ENCODE measurements around the gene ASXL1.
A peak's percentile ranks its signal among the peaks of the same experiment; 100 is the strongest.

Gene ASXL1

DNA sequence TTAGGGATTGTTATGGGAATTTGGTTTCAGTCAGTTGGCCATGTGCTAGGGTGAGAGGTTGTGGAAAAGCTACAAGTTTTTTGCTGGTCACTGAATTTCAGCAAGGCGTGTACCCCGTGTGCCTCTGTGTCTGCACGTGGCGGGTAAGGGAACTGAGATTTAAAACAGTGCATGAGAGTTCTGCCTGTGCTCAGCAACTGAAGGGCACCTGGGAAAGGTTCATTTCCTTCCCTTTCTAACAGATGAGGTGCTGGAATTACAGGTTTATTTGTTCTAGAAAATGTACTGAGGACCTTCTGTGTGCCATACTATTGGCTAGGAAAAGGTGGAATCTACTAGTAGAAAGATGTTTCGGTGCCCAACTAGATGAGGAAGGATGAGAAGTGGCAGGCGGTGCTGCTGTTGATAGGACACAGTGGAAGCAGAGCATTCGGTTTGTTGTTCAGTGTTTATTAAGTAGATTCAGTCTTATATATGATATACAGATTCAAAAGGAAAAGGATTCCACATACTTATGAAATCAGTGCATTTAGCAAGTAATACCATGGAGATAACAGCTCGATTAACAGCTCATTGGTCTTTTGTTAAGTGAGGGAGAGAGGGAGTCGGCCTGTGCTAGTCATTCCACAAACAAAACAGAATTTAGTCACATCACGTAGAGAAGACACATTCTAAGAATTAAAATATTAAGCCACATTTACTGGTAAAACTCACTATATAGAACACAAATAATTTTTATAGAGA is 84.7 kb downstream of the ASXL1 start:
- DNase-seq, result no peak

DNA sequence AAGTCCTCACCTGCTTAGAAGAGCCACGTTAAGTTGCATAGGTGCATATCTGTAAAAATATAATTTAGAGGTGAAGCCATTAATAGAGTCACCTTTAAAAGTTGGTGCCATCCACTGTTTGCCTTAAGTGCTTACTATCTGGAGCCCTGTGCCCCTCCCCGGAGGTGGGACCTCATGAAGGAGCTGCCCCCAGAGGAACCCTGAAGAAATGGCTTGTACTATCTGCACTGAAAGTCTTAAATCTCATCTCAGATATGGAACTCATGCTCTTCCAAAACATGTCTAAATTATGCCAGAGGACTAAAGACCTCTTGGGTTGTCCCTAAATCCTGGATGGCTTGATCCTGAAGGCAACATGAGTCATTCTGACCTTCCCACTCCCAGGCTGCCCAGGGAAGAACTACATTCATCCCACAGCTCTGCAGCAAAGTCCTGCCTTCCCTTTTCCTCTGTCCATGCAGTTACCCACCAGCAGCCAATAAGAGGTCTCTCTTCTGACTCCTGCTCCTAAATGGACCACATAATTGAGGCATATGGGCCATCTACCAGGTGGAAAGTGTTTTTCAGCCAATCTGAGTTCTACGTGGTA is 85.3 kb downstream of the ASXL1 start:
- DNase-seq, result no peak

DNA sequence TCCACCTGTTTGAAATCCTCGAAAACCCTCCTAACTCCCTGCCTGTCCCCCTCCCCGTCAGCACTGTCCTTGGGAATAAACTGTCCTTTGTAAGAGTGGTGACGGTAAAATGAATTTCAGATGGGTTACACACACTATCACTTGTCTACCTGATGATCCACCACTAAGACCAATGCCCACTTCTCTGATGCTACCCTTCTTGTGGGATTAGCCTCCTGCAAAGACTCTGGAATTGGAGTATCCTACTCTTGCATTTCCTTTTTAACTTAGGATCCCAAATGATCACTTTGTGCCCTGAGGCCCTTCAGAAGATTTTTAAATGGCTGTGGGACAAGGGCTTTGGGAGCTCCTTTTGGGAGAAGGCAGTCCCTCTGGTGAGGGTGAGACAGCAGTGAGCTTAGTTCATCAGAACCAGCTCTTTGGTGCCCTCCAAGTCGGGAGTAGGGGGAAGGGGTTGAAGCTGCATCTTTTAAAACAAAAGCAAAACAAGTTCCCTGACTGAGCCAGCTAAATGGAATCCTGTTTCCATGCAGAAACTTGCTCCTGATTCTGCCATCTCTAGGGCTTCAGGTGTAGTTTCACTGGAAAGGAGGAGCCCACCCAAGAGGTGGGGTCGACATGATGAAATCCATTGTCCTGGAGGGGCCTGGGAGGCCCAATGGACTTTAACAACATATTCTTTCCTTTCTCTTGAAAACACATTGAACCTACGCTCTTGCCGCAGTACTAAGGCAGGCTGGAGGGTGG is 86.5 kb downstream of the ASXL1 start:
- no peak for DNase-seq

DNA sequence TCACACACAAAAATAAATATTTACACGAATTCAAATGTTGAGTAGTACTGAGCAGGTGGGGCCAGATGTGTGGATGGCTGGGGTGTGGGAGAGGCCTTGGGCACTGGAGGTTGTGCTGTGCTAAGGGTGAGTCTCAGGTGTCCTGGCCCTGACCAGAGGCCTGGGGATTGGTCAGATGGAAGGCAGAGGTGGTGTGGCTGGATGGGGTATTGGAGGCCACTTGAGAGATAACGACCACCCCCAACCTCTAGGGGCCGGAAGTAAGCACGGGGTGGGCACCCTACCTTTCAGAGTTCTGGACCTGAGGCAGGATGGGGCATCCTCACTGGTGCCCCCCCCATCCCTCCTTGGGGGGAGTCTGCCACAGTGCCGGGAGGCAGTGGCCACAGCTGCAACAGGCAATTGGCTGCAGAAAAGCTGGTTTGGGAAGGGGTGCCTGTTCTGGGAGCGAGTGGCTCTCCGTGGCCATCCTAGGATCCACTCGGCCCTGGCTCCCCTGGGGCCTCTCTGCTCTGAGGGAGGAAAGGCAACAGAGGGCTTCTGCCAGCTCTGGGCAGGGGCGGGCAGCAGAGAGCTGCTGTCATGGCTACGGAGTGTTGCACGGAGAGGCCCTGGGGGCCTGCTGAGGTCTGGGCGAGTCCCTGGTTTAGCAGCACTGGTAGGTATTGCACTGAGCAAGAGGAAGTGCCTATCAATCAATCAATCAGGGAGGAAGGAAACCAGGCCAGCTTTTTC is 87.6 kb downstream of the ASXL1 start:
- no peak for DNase-seq

DNA sequence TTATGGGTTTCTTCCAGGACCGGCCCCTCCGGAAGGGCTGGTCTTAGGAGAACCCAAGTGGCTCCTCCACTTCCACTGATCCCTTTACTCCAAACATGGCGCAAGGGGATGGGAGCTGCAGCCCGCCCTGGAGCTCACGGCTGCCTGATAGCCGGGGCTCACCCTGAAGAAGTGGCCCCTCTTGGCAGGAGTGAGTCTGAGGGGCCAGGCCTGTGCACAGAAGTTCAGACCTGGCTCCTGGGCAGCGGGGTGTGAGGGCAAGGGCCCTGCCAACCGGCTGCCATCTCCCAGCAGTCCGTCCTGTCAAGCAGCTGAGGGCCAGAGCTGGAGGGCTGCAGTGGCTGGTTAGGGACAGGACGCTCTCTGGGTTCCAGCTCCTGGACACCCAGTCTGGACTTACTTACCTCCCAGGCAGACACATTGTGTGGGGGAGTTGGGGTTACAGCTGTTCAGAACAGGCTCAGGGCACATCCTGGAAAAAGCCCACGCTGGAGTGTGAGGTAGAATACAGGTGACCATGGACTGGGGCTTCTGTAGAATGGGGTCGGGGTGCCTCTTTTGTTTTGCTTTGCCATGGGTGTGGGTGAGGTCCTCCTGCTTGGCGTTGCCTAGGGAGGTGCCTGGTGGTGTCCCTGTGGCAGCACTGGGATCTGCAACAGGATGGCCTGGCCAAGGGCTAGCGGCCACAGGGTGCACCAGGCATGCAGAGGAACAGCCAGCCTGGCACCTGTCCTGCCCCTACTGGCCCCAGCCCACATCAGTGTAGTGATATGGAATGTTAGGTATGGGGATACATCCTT is 88.4 kb downstream of the ASXL1 start:
- no peak for DNase-seq

DNA sequence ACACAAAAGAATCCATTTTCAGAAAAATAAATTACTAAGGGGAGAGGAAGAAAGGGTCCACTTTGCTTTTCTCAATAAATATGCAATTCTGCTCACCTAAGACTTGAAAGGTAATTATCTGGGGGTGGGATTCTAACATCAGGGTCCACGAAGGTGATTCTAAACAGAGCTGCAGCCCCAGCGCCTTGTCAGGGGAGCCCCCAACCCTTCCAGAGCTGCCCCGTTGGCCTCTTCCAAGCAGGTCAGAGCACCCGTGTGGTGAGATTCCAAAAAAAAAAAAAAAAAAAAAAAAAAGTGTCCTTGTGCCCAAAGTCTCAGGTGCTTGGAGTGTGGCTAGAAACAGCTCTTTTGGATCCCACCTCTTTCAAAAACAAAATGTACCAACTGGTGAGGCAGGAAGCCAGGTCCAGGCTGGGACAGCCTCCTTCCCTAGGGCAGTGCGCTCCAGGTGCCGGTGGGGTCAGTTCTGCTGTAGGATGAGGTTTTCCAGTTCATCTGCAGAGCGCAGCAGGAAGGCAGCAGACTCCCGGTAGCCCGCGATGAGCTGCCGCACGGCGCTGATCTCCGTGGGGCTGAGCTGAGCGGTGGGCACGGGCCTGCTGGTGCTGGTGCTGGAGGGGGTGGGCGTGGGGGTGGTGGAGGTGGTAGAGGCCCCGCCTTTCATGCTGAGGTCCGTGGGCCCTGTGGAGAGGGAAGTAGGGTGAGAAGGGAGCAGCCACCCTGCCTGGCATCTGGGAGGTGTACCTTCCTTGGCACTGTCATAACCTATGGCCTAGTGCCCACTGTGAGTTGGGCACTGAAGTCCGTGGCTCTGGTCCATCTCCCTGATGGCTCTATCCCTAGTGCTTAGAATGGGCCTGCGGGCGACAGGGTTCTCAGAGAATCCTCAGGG is 89.3 kb downstream of the ASXL1 start:
- no peak for DNase-seq

DNA sequence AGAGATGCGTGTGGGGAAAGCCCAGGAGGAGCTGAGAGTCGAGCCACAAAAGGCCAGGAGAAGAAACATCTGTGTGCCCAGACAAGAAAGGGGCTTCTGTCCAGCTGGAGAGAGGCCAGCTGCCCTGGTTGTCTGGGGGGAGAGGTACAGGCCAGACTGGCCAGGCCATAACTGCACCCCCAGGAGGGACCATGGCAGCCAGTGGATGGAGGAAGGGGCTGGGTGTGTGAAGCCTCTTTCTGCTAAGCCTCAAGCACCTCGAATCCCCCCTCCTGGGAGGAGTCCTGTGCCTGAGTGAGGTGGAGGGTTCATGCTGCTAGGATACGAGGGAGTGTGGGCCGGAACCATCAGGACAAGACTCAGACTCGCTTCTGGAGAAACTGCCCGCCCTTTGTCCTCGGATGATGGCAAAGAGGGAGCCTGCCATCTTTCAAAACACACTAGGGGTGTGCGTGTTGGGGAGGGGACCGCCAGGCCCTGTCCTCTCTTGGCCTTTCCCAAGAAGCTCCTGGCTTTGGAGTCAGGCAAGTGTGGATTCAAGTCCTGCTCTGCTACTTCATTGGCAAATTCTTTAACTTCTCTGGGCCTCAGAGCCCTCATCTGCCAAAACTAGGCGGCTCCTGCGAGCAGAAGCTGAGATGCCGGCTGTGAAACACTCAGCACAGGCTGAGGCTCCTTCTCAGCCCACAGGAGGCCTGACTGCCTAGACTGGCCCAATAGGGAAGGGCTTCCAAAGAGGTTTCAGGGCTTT is 90.3 kb downstream of the ASXL1 start:
- no peak for DNase-seq

DNA sequence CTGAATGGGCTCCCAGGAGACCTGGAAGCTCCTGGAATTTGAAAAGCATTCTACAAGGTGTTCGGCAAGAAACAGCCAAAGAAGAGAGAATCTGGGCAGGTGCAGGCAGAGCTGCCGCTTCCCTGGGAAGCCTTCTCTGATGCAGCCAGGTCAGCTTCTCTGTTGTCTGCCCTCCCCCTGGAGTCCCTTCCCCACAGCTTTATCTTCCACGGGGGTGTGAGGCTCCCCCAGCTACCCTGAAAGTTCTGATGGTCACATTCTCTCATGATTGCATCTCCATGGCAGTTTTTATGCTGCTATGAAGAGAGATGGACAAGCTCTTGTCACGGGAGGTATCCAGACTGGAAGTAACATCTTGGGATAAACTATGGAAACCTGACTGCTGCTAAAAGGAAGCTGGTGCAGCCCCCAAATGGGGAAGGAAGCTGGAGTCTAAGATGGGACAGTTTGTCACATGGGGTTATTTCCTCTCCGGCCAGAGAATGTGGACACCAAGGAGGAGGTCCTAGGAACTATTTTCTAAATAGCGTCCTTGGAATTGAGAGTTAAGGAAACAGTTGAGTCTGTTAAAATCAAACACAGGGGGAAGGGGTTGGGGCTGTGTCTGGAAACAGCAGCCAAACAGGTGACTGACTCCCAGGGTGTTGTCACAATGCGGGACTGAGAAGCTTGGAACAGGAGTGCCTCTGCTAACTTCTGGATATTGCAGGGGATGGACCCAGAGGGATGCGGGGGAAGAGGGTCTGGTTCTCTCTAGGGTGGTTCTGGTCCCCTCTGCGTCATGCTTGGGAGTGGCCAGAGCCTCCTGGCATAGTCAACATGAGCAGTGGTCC is 91.1 kb downstream of the ASXL1 start:
- DNase-seq, result no peak

DNA sequence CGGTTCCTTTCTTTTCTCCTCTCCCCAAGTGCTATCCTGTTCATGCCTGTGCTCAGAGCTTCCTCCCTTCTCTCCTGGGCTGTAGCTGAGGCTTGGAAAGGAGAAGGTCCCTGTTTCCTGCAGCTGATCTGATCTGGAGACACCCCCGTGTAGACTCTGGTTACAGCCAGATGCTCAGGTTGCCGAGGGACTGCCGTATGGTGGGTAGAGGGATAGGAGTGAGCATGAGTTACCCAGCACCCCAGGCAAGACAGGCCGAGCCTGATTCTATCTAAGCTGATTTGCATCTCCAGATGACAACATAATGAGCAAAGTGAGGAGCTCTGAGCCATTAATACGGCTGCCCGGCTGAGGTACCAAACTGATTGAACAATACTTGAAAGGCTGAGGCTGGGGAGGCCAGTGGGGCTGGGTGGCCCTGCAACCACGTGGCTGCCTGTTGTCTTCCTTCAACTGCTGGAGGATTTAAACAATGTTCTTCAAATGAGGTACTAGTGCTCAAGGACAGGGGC is 91.8 kb downstream of the ASXL1 start:
- peak; percentile 81 for DNase-seq

DNA sequence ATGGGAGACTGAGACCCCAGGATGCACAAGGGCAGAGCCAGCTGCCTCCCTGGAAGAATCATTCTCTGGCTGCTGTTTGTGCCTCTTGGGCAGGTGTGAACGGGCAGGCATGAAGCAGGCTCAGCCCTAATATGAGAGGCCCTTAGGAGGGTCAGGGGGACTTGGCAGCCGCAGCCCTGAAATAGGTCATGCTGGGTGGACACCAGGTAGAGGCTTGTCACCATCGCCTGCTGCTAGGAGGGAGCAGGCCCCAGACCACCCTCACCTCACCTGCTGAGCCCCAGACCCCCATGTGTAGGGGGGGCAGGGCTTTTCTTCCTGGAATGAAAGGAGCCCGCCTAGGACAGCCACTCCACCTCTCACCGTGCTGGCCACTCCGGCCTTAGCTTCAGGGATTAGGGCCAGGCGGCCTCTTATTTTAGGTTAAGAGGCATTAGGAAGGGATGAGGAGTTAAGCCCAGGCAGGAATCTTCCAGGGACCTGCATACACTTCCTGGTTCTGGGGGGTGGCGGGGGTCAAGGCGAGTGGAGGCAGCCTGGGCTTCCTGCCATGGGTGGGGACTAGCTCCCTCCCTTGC is 92.4 kb downstream of the ASXL1 start:
- DNase-seq, result no peak

DNA sequence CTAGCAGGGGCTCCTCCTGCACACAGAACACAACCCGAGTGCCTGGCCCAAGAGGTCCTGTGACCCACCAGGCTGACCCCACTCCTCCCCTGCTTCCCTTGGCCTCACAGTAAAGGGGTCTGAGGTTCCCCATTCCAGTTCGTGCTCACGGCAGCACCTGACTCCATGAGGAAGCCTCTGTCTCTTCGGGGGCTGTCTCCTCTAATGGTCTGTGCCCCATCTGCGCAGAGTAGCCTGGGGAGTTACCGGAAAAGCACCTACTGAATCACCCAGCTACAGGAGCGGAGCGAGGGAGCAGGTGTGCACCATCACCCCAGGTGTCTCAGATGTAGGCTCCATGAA is 93.2 kb downstream of the ASXL1 start:
- no peak for DNase-seq

DNA sequence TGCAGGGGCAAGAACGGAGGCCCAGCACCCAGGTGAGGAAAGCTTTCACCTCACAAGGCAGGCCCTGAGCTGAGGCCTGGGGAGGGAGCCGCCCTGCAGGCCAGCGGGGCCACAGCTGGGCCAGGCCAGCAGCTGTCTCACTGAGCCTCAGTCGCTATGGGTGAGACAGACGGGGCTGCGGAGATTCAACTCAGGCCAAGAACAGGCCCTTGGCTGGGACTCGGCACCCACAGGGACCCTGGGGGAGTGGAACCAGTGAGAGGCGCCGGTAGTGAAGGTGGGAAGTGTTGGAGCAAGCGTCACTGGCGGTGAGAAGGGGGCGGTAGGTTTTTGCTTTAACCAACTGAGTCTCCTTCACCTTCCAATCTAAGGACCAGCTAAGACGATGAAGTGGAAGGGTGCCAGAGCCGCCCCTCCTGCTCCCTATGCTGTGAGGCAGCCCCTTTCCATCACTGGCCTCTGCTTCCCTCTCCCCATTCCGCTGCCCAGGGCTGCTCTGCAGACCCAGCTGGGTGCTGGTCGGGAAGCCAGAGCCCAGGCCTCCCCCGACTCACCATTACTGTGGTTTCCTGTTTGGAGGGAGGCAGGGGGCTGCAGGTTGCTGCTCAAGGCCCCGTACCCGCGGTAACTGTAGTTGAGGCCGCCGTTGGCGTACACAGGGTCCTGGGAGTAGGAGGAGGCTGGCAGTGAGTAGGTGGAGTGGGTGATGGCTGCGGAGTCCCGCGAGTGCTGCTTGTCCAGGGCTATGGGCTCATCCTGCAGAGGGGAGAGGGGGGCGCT is 93.7 kb downstream of the ASXL1 start:
- DNase-seq, result no peak

DNA sequence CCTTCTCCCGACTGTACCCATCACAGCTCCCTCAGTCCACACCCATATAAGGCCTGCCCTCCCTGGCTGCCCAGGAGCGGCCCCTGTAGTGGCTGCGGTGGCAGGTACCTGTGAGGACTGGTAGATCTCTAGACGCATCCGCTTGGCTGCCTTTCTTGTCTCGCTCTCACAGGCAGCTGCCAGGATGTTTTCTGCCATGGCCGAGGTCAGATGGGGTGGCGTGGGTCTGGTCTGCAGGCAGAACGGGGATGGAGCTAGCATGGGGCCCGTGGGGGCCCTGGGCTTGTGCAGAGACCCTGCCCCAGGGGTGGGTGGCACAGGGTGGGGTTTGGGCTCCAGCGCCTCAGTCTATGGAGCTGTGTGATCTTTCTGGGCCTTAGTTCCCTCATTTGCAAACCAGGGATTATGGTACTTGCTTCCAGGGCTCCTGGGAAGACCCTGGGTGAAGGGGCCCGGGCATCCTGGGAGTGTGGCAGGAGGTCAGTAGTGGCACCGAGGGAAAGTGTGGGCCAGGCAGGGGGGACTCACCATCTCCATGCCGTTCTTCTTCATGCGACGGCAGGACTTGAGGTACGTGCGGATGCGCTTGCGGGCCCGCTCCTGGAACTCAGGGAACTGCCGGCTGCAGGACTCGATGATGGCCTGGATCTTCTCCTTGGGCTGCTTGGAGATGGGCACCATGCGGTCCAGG is 94.8 kb downstream of the ASXL1 start:
- no peak for DNase-seq

DNA sequence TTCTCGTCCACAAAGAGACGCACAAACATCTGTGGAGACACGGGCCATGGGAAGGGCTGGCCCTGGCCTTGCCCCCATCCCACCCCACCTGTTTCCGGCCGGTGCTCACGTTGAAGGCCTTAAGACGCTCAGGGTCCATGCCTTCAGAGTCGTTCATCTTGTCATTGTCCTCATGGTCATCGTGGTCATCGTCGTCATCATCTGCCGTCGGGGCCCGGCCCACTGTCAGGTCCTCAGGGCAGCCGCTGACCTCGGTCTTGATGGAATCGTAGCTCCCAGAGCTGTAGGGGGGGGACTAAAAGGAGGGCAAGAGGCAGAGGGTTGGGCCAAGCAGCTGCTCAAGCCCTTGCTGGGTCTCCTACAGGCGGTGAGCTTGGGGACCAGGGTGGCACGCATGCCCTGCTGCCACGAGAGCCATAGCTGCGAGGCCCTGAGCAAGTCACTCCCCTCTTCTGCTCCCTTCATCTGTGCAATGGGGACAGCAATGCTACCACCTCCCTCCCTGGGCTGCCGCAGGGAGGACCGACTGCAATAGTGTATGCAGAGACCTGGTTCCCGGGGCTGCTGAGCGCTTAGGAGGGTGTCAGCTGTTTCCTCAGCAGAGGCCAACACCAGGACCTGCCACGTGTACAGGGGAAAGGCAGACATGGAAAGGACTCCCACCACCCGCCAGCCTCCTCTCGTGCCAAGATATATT is 95.5 kb downstream of the ASXL1 start:
- DNase-seq, result no peak

DNA sequence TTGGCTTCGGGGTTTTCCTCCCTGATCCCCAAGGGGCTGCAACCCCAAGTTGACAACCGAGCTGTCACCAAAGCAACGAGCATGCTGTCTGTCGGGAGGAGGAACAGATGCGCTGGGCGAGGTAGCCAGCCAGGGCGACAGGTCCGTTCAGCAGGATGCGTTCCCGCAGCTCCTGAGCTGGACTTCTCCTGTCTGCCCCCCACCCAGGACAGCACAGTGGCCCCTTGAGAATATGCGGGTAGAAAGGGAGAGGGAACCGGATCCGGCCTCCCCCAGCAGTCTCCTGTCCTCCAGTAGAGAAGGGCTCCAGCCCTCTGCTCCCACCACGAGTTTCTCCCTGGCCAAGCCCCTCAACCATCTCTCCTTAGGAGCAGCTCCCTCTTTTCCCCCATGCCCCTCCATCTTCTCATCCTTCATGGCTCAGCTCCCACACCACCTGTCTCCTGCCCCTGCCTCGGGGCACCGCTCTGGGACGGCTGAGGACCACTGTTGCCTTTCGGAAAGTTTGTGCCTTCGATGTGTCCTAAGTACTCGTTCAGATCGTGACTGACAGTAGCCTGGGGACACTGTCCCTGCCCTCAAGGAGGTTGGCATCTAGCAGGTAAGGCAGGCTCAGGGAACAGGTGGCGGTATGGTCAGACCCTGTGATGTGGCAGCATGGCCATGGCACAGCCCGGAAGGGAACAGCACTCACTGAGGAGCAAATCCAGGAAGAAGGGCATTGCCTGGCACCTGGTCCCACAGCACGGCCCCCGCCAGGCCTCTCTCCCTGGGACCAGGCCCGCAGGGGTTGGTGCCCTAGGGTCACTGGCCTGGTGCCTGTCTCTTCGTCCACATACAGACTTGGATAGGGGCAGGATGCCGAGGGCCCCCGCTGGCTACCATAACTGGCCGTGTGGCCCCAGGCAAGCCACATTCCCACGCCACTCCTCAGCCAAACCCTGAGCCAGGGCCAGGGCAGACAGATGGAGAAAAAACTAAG is 96.3 kb downstream of the ASXL1 start:
- no peak for DNase-seq
